Prostate gland (tissue), 2 donors: ENCODE measurements around the gene NAA30.

Experiments
- CTCF ChIP-seq, 4 experiments: fragments of 200-600 bp in 2 of 4; fragments of 450-650 bp in 2 of 4; sonication (generic) in 2 of 4; IDR thresholded peaks; 1 replicate in 3 of 4; 2 replicates in 1 of 4; pipeline ENCODE4 v1.5.1; 2016 to 2019; ENCODE audit warnings: antibody characterized with exemption in 4 of 4, mild to moderate bottlenecking in 2 of 4, moderate library complexity in 2 of 4
- POLR2A ChIP-seq: fragments of 450-650 bp; IDR thresholded peaks from one replicate; pipeline ENCODE4 v1.6.1; 2016; ENCODE audit warnings: antibody characterized with exemption, mild to moderate bottlenecking
- POLR2AphosphoS5 ChIP-seq: sonication (generic); formaldehyde crosslinking; IDR thresholded peaks from one replicate; pipeline ENCODE4 v1.6.1; 2017; ENCODE audit warnings: antibody characterized with exemption

DNA sequence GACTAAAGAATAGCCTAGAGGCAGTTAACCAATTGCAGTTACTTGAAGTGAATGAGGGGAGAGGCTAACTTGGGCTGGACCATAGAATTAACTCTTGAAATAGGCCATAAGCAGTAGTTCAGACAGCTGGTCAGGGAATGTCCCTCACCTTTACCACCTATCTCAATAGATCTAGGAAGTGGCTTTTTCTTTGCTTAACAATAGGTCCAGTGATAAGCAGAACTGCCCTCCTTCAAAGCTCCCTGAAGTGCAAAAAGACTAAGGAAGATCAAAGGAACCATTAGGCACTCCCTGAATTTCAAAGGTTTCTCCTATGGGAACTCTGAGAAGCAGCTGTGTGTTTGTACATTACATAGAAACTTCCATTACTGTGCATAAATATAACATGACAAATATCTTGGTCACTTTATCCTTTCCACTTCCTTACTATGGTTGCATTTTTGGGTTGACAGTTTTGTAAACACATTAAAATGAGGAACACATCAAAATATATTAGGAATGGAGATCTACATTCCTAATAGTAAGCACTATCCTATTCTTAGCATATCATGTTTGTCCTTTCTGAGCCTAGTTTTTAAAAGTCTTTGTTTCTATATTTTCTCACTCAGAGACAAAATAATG is 7.2 kb upstream of the NAA30 start:
- TF ChIP-seq CTCF (IDR thresholded peaks at IDR 0.05) (no peak), POLR2A (no peak), POLR2AphosphoS5 (no peak)
